Nephron progenitor cell (in vitro differentiated cells): ENCODE measurements around the gene ARHGAP45.

ENCODE experiments used
- DNase-seq: peaks from one replicate; pipeline ENCODE4 v3.0.0; 2021
- H3K27ac Mint-ChIP-seq: 2 replicates; pipeline ENCODE4 v1.8.0; 2021; ENCODE audit warnings: mild to moderate bottlenecking, moderate library complexity, mixed read lengths
- H3K27me3 Mint-ChIP-seq: 2 replicates; pipeline ENCODE4 v1.8.0; 2021; ENCODE audit warnings: mild to moderate bottlenecking, low read depth, mixed read lengths; ENCODE audit not compliant: poor library complexity
- H3K36me3 Mint-ChIP-seq: 2 replicates; pipeline ENCODE4 v1.8.0; 2021; ENCODE audit warnings: low read depth, mixed read lengths
- H3K4me1 Mint-ChIP-seq: 2 replicates; pipeline ENCODE4 v1.8.0; 2021; ENCODE audit warnings: mixed read lengths
- H3K4me3 Mint-ChIP-seq: 2 replicates; pipeline ENCODE4 v1.8.0; 2021; ENCODE audit warnings: mild to moderate bottlenecking, moderate library complexity, mixed read lengths
- H3K9me3 Mint-ChIP-seq: 2 replicates; pipeline ENCODE4 v1.8.0; 2021; ENCODE audit warnings: mild to moderate bottlenecking, moderate library complexity, mixed read lengths
- TF ChIP-seq, protein P1 (sequence below): fragments of 200-600 bp; sonication (generic); IDR thresholded peaks from 2 replicates; pipeline ENCODE4 v1.5.0; 2021; ENCODE audit warnings: antibody characterized with exemption

ARHGAP45 gene

DNA sequence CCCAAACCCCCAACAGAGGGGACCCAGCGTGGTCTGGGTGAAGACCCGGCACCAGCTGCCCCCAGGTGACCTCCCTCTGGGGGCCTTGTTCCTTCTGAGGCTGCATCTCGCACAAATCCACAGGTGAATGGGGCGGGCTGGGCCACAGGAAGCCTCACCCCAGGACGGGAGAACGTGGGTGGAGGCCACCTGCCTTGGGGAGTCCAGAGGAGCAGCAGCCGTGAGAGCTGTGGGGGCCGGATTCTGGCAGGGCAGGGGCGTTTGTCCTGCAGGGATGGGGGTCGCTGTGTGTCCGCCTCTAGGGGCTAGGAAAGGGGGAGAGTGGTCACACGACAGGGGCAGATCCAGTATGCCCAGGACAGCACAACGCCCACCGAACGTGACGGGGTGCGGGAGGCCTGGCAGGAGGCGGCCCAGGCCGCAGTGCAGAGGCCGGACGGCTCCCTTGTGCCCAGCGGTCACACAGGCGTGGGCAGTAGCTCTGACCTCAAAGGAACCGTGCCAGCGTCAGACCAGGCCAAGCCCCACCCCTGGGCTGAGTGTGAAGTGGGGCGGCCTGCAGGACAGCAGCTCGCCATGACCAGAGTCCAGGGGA is 21.5 kb downstream of the ARHGAP45 start:
- H3K27me3 Mint-ChIP-seq: no peaks in the 10 kb centered on the region
- H3K9me3 Mint-ChIP-seq: no peaks in the 10 kb centered on the region
- TF ChIP-seq, protein P1, sequence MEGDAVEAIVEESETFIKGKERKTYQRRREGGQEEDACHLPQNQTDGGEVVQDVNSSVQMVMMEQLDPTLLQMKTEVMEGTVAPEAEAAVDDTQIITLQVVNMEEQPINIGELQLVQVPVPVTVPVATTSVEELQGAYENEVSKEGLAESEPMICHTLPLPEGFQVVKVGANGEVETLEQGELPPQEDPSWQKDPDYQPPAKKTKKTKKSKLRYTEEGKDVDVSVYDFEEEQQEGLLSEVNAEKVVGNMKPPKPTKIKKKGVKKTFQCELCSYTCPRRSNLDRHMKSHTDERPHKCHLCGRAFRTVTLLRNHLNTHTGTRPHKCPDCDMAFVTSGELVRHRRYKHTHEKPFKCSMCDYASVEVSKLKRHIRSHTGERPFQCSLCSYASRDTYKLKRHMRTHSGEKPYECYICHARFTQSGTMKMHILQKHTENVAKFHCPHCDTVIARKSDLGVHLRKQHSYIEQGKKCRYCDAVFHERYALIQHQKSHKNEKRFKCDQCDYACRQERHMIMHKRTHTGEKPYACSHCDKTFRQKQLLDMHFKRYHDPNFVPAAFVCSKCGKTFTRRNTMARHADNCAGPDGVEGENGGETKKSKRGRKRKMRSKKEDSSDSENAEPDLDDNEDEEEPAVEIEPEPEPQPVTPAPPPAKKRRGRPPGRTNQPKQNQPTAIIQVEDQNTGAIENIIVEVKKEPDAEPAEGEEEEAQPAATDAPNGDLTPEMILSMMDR: no peak
- peaks cover 6% of the 10 kb centered on the region for H3K4me1 Mint-ChIP-seq
- peaks cover 6% of the 10 kb centered on the region for H3K36me3 Mint-ChIP-seq
- DNase-seq: no peak
- H3K27ac Mint-ChIP-seq: no peak overlapping the region
- H3K4me3 Mint-ChIP-seq: no peak overlapping the region

DNA sequence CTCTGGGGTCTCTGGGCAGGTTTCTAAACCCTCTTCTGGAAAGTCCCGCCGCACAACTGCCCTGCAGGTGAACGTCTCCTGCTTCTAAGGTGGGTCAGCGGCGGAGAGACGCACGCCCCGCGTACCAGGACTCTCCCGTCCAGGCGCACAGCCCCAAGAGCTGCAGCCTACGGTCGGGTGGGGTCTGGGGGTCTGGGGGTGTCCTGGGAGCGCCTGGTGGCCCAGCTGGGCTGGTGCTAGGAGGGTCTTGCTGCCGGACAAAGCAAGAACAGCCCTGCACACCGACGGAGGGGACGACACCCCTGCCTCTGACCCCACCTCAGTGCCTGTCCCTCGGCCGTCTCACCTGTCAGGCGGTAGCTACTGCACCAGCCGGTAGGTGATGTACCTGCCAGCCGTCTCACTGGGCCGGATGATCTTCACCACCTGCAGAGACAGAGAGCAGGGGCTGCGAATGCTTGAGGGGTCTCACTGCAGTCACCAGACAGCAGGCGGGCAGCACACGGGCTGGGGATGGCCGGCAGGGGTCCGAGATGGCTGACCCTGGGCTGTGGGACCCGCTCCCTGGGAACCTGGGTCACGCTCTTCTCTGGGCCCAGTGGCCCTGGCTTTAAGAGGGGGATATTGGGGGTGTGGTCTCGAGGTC is 22.3 kb downstream of the ARHGAP45 start:
- no peaks in the 10 kb centered on the region for H3K9me3 Mint-ChIP-seq
- H3K27me3 Mint-ChIP-seq: no peaks in the 10 kb centered on the region
- peaks cover 13% of the 10 kb centered on the region for H3K4me1 Mint-ChIP-seq
- DNase-seq: no peak
- H3K27ac Mint-ChIP-seq: no peak overlapping the region
- H3K36me3 Mint-ChIP-seq: peaks cover 6% of the 10 kb centered on the region
- TF ChIP-seq, protein P1: no peak
- H3K4me3 Mint-ChIP-seq: no peak overlapping the region

DNA sequence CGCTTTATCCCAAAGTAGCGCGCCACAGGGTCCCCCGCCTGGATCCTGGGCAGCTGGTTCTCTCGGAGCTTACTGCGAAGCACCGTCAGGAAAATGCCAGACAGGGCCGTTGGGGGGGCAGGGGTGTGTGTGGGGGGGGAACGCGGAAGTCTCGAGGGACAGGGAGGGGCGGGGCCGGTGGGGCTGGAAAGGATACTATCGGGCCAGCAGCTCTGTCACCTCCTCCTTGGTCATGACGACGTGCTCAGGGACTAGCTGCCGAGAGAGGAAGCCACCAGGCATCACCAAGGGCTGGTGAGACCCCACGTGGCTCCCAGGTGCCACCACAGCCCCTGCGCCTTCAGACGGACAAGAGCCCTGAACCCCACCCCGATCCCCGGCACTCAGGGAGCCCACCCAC is 22.9 kb downstream of the ARHGAP45 start:
- Mint-ChIP-seq H3K27me3 (no peaks in the 10 kb centered on the region), H3K4me1 (peaks cover 18% of the 10 kb centered on the region), H3K36me3 (peaks cover 6% of the 10 kb centered on the region), H3K27ac (no peak overlapping the region), H3K4me3 (no peak overlapping the region), H3K9me3 (no peaks in the 10 kb centered on the region)
- DNase-seq: no peak
- TF ChIP-seq, protein P1: no peak

DNA sequence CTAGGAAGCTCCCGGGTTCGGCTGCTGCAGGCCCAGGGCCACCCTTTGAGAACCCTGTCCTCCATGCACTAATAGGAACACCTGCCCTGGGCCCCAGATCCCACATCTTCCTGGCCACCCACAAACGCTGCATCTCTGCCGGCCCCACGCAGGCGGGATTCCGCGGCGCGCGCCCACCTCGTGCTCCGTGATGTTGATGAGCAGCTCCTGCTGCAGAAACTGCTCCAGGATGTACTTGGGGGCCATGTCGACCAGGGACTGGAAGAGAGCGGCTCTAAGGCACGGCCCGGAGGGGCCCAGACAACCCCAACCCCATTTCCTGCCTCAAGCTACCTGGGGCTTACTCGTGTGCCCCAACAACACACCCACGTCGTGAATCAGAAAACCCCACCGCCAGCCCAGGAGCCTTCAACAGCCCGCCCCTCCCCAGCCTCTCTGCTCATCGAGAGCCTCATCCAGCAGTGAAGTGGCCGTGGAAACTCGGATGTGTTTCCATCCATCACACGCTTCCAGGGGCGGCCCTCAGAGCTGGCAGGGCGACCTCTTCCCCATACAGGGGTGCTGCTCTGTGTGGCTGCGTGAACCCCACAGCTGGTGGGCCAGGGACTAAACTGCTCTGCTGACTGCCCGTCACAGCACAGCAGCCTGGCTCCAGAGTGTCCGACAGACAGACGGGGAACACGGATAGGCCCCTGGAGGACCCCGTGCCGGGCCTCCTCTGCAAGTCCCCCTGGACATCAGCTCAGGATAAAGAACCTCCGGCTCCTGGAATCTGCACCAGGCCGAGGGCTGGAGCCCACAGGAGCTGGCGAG is 24.0 kb downstream of the ARHGAP45 start:
- H3K36me3 Mint-ChIP-seq: peaks cover 6% of the 10 kb centered on the region
- peaks cover 3% of the 10 kb centered on the region for H3K27me3 Mint-ChIP-seq
- no peak for DNase-seq
- peaks cover 26% of the 10 kb centered on the region for H3K4me1 Mint-ChIP-seq
- no peak overlapping the region for H3K27ac Mint-ChIP-seq
- no peaks in the 10 kb centered on the region for H3K9me3 Mint-ChIP-seq
- H3K4me3 Mint-ChIP-seq: no peak overlapping the region
- TF ChIP-seq, protein P1: no peak

DNA sequence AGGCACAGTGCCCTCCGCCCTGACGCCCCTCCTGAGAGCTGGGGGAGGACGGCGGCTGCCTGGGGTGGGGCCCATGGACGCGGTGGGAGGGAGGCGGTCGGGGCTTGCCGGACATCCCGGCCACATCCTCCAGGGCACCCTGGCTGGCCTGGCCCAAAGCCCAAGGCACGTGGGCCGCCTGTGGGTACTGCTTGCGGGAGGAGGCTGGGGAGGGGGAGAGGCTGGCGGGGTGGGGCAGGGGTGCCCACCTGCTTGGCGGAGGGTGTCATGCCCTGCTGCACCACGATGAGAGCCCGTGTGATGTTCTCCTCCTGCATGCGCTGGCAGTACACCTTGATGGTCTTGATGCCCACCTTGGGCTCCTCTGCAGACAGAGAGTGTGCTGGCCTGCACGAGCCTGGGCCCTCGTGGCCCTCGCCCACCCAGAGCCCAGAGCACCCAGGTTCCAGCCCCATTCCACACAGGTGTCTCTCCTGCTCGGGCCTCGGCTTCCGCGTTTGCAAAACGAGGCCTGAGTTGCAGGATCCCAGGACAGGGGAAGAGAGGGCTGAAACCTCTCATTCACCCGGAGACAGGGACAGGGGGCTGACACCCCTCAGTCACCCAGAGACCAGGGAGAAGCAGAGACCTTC is 24.7 kb downstream of the ARHGAP45 start:
- no peak overlapping the region for H3K4me3 Mint-ChIP-seq

More for the DNA sequence above, 24.7 kb downstream of the ARHGAP45 start:
- Mint-ChIP-seq H3K9me3 (no peaks in the 10 kb centered on the region), H3K4me1 (peaks cover 31% of the 10 kb centered on the region), H3K27me3 (peaks cover 3% of the 10 kb centered on the region), H3K27ac (no peak overlapping the region), H3K36me3 (peaks cover 6% of the 10 kb centered on the region)
- no peak for DNase-seq
- TF ChIP-seq, protein P1: no peak
